HL-60 (cell line): ENCODE measurements around the gene PCSK9.

Experiments
- CTCF ChIP-seq: IDR thresholded peaks from one replicate; pipeline ENCODE4 v1.5.1; 2011; ENCODE audit warnings: low read length, control low read depth, inconsistent platforms; ENCODE audit not compliant: insufficient read depth
- GABPA ChIP-seq: IDR thresholded peaks from 2 replicates; pipeline ENCODE4 v1.6.1; 2012; ENCODE audit warnings: low read depth
- POLR2AphosphoS5 ChIP-seq: IDR thresholded peaks from 2 replicates; pipeline ENCODE4 v1.6.1; 2012; ENCODE audit warnings: low read depth
- REST ChIP-seq: IDR thresholded peaks from 2 replicates; pipeline ENCODE4 v1.6.1; 2012; ENCODE audit warnings: low read depth; ENCODE audit not compliant: insufficient replicate concordance

GRCh38 chr1:55084257-55084656 lies 44.9 kb downstream of the PCSK9 start:
- no peak for TF ChIP-seq POLR2AphosphoS5
- no peak for TF ChIP-seq CTCF
- no peak for TF ChIP-seq GABPA
- TF ChIP-seq REST = no peak
